Epithelial cell of umbilical artery (primary cell): ENCODE measurements around the gene KCNC1. TPM values are rescaled to one million over a fixed set of nuclear protein-coding genes. Genes with fewer than 3 reads are reported as not detected.

Source experiments
- total RNA-seq: library from RNA; depleted of rRNA; stranded (reverse); fragments of >200 nt; gene quantifications from 2 replicates; pipeline ENCODE4 v1.2.3, GENCODE V29; 2014

Gene KCNC1
- not detected in 2 replicates for total RNA-seq

DNA sequence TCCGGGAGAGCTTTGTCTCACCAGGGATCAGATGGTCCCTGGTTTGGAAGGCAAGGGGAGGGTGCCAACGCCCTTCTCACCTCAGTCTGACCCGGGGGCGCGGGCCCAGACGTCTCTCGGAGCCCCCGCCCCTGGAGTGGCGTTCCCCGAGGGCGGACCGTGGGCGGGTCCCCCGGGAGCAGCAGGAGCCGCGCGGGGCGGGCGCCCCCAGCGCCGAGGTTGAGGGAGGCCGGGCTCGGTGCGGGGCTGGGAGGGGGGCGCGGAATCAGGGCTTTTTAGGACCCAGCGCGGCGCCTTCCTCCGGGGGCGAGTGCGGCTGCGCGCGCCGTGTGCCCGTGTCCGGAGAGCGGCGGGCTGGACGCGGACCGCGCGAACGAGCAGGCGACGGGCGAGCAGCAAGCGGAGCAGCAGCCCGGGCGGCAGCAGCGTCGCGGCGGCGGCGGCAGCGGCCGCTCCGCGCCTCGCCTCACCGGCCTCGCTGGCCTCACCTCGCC is at the start of gene KCNC1:
TSS of gene KCNC1 (plus strand) at position 364 of the 494 bp plus-strand sequence. CDS start 1,222 bp downstream, outside the sequence.

GRCh38 chr11:17719028-17719937 is 15.3 kb upstream of the KCNC1 start, which contains the start of gene MYOD1:
Gene MYOD1, plus strand, starts transcription at chr11:17719571. Its CDS starts 212 bp downstream, at chr11:17719783.

Other genes with a start within 250 kb of the KCNC1 start
- not detected in 2 replicates for gene USH1C, start 190.4 kb upstream of the KCNC1 start, total RNA-seq
- gene OTOG, start 187.5 kb upstream of the KCNC1 start, total RNA-seq = not detected in 2 replicates
- not detected in 2 replicates for gene MYOD1, start 15.2 kb upstream of the KCNC1 start, total RNA-seq